Dedifferentiated amniotic fluid mesenchymal stem cell (primary cell): Measurements from ENCODE around the gene CRB2.

Experiments
- DNase-seq: peaks from one replicate; pipeline ENCODE4 v3.0.0-alpha.2; 2016; ENCODE audit errors: extremely low spot score

CRB2 gene

DNA sequence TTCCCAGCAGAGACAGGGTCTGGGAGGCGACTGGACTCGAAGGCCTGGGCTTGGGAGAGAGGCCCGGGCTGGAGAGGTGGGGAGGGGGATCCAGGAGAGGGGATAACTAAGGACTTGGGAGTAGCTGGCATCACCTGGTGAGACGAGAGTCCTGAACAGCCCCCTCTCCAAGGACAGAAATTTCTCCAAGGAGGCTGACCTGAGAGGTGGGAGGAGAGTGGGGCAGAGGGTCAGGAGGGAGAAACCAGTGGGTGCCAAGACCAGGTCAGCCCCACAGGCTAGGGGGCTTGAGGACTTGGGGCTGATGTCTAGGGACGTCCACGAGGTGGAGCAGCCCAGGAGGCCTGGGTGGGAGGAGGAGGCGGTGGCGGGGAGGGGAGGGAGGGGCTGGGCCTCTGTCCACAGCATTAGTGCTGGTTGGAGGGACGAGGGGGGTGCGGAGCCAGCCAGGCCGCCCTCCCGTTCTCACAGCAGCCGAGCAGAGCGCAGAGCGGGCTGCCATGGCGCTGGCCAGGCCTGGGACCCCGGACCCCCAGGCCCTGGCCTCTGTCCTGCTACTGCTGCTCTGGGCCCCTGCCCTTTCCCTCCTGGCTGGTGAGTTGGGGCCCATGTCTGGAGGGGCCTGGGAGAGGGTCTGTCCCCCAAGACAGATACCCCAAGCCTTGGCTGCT lies at the start of gene CRB2:
CRB2 (plus strand) TSS at position 437 of the 671 bp plus-strand sequence; CDS start at position 501, 64 bp downstream.
- DNase-seq: no peak

DNA sequence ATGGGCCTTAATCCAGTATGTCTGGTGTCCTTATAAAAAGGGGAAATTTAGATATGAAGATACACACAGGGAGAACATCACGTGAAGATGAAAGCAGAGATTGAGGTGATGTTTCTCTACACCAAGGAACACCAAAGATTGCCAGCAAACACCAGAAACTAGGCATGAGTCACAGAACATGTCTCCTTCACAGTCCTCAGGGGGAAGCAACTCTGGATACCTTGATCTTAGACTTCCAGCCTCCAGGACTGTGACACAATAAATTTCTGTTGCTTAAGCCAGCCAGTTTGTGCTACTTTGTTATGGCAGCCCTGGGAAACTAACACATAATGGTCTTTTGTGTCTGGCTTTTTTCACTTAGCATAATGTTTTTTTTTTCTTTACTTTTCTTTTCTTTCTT lies 46.4 kb upstream of the CRB2 start:
- DNase-seq: no peak

DNA sequence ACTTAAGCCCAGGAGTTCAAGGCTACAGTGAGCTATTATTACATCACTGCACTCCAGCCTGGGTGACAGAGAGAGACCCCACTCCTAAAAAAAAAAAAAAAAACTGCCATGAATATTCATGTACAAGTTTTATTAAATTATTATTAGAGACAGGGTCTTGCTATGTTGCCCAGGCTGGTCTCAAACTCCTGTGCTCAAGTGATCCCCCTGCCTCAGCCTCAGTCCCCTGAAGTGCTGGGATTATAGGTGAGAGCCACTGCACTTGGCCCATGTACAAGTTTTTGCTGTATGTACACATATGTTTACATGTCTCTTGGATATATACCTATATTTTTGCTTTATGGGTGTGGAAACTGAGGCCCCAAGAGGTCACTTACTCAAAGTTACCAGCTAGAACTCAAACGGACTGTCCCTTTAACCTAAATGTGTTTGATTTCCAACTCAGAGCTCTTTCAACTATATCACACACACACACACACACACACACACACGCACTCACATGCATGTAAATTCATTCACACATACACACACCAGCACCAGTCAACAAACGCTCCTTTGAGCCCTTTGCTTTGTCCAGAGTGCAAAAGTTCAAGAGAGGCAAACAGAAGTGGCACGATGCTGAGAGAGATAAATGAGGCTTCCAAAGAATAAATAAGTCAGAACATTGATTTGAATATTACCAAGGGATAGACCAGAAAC lies 45.3 kb upstream of the CRB2 start:
- no peak for DNase-seq

DNA sequence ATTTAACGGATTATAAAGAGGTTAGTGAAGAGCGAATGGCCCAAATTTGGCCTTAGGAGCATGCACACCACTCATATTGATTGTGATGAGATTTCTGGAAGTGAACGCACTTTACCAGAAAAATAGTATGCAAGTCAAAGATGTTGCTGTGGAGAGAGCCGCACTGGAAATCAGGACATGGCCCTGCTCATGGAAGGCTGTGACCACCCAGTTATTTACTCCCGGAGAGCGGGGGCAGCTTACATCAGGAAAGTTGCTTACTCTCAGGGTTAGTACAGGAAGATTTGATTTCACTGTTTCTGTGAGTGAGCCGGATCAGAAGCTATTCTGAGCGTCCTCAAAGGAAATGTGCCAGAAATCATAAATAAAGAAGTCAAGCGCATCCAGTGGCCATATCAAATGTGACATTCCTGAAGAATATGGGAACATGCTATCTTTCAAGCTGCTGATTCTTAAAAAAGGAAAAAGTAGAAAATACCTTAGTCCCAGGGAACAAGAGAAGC lies 44.7 kb upstream of the CRB2 start:
- DNase-seq: no peak

DNA sequence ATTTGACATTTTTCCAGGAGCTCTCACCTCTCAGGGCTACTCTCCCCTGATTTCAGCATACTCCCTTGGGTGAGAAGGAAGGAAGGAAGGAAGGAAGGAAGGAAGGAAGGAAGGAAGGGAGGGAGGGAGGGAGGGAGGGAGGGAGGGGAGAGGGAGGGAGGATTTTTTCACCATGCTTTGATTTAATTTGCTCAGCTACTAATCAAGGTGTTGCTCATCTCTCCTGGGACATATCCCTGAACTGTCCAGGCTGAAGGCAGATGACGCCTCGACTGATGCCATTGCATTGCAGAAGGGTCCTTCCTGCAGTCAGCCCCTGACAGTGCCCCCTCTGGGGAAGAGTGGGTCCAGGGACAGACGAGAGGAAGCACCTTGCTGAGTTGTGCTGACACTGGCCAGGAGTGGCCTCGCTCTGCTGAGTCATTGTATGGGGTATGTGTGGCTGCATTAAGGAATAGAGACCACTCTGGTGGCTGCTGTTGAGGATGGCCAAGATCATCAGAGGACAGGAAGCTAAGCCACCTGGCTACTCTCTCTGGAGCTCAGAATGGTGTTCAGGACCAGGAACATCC lies 43.6 kb upstream of the CRB2 start:
- DNase-seq: no peak

DNA sequence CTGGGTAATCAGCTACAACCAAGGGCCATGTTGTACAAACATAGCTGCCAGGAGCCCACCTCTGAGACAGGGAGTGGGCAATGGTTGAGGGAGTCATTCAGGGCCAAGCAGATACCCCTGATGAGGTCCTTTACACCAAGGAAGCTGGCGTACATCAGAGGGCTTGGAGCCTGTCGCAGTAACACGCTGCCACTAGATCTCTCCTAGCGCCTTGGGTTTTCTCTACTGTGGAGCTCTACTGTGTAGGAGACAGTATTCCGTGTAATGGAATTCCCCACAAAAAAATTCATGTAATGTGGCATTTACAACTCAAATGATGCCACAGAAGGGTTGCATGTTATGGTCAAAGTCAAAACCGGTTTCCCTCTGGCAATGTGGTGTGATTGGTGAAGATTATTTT lies 41.4 kb upstream of the CRB2 start:
- DNase-seq: no peak

DNA sequence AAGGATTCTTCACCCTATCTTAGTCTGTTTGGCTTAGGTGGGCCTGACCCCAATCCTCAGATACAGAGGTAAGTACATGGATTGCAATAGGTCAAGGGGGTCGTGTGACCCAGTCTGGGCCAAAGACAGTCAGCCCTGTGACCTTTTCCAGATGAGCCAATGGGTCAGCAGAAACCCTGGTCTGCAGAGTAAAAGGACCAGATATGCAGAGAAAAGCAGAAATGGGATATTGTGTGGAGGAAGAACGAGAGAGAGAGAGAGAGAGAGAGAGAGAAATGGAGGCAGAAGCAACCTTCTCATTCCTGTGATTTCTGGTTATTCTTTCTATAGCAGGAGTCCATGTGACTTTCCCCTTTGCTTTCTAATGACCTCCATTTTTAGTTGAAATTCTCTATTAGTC lies 40.4 kb upstream of the CRB2 start:
- no peak for DNase-seq

DNA sequence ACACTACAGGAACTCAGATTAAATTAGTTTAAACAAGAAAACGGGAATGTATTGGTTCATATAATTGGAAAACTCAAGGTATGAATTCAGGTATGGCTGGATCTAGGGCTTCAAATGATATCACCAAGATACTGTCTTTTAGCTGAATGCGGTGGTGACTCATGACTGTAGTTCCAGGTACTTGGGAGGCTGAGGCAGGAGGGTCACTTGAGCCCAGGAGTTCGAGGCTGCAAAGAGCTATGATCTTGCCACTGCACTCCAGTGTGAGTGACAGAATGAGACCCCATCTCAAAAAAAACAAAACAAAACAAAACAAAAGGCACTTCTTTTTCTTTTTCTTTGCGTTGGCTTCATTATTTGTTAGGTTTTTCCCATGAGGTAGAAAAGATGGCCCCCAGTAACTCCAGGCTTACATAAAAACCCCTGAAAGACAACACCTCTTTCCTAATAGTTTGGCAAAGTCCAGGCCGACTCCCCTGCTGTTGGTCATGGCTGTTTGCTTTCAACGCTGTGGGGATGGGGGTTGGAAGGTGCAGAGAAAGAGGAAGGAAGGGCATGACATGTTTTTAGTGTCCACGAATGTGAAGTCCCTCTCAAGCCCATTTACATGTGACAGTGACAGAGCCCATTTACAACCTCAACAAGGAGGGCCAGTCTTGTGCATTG lies 39.8 kb upstream of the CRB2 start:
- DNase-seq: no peak

DNA sequence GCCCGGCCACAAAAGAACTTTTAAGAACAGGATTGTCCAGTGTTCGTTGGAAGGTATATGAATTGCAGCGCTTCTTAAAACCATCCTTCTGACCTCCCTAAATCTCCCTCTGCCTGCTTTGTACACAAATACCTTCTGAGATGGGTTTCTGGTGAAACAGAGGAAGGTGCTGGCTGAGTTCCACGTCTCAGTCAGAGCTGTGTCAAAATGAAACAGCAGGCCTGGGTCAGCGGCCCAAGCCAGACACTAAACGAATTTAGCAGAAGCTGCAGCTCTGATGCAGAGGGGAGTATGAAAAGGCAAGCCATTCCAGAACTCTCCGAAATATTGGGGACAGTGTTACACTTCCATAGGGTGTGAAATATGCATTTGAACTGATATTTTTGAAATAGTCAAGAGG lies 37.8 kb upstream of the CRB2 start:
- DNase-seq: no peak

DNA sequence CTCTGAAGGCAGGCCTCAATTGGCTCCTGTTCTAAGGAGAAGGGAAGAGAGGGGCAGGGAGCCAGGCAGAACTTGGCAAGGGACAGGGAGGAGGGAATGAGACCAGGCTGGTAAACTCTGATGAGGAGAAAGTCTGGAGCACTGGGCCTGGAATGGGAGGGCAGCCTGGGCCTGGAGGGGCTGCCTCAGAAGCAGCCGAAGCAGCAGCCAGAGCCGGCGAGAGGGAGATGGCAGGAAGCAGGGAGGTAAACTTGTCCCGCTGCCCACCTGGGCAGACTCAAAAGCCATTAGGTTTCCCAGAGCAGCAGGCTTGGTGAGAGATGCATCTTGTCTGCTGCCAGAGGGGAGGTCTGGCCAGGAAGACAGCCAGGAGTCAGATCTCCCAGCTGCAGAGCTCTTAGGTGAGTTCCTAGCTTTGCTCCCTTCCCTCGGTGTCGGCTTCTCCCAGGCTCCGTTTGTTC lies 37.0 kb upstream of the CRB2 start:
- DNase-seq: no peak

DNA sequence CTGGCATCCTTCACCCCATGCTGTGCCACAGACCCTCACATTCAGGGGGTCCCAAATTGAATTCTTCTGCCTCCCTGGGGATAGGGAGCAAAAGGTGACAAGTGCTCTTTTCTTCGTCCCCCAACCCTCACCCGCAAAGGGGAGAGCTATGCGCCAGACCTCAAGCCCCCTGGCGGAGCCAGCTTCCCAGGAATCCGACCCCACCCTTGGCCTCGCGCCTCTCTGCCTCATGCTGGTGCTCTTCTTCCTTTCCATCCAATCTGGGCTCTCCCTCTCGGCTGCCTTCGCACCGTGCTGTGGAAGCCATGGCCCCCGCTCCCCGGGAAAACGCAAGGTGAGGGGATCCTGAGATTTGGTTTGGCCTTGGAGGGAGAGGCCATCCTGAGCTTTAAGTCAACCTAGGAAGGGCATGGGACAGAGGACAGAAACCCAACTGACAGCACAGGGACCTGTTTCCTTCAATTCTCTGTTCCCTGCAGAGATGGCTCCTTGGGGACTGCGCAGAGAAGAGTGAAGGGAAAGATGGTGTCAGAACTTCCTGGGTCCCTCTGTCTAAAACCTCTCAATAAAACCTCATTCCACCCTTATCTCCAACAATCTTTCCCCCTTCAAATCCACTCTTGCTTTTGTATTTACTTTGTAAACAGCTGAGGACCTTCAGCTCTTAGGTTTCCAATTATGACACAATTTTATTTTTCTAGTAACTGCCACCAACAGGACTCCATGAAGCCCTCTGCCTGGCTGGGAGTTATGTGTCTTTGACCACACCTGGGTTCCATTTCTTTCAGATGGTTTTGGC lies 36.3 kb upstream of the CRB2 start:
- DNase-seq: no peak

DNA sequence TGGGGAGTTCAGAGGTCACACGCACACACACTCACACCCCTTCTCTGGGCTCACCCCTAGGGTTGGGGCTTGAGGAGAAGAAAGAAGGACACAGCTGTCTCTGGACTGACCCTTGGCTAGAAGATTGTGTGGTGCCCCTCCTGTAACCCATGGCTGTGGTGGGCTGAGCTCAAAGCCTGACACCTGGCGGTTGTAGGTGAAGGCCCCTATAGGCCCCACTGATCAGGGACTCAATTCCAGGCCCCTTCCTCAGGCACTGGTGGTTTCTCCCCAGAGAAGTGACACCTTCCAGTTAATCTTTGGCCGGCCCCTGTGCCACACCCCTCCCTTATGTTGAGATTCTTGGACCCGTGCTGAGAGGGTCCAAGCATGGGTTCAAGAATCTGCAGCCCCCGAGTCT lies 35.2 kb upstream of the CRB2 start:
- no peak for DNase-seq

DNA sequence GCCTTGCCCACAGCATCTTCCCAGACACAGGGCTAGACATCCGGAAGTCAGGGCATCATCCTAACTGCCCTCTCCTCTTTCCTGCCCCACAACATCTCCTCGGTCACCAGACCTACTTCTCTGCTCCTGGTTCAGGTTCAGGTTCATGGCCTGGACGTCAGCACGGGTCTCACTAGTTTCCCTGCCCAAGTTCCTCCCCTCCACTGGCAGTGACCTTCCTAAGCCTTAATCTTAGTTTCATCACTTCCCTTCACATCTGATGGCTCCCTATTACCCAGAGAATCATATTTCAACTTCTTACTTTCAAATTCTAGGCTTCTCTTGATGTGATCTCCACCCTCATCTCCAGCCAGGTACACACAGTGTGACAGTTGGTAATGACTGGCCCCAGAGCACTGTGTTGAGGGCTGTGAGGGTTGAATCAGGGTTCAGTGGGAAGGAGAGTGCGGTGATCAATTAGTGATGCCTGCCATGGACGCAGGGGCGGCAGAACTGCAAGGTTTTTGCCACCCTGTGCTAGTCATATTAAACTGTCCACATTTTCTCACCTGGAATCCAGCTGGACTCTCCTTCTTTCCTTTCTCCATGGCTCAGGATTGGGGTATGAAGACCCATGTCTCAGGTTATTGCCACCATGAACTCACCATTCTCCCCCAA lies 34.3 kb upstream of the CRB2 start:
- no peak for DNase-seq

DNA sequence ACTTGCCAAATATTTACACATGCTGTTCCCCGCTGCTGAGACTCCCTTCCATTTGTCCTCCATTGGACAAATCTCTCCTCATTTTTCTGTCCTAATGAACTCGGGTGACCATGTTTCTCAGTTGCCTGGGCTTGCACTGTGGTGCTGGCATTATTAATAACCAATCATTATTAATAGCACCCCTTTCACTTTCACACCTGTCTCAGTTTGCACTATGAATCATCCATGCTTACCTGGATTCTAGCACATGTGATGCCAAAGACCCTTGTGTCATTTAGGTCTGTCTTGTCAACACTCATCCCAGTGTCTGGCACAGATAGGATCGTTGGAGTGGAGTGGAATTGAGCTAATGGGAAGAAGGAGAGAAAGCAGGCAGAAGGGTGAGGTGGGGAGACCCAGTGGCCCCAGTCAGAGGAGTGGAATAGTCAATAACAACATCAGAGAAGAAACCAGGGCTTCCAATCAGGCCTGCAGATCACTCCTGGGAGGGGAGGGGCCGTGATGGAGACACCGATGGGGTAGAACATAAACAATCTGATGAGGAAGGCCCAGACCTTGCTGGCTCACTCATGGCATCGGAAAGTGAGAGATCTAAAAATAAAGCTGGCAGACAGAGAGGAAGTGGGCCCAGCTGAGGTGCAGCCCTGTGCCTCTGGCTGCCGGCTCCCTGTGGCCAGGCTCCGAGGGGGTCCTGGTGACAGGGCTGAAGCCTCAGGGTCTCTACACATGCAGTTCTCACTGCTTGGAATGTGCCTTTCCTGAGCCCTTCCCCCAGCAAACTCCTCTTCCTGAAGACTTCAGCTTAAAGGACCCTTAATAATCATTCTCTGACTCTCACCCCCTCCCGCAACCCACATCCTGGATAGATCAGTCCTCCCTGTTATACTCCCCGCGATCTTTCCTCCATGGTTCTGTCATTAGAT lies 33.5 kb upstream of the CRB2 start:
- no peak for DNase-seq

DNA sequence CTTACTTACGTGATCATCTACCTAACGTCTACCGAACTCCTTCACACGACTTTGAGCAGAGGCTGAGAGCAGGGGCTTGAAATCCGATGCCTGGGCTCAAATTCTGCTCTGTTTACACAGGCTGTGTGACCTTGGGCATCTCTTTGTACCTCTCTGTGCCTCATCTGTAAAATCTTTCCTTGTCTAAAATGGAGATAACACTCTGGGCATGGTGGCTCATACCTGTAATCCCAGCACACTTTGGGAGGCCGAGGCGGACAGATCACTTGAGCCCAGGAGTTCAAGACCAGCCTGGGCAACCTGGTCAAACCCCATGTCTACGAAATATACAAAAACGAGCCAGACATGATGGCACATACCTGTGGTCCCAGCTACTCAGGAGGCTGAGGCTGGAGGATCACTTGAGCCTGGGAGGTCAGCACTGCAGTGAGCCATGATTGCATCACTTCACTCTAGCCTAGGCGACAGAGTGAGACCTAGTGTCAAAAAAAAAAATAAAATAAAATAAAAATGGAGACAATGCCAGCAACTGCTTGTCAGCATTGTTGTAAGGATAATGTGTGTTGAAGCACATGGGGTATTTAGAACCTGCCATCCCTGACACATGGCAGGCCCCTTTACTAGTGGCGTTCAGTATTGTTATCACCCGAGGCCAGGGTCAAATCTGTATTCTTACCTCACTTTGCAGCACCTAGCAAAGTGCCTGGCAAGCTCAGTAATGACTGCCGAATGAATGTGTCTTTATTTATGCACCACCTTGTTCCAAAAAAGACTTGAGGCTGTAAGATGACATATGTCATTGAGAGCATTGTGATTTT lies 32.6 kb upstream of the CRB2 start:
- no peak for DNase-seq

DNA sequence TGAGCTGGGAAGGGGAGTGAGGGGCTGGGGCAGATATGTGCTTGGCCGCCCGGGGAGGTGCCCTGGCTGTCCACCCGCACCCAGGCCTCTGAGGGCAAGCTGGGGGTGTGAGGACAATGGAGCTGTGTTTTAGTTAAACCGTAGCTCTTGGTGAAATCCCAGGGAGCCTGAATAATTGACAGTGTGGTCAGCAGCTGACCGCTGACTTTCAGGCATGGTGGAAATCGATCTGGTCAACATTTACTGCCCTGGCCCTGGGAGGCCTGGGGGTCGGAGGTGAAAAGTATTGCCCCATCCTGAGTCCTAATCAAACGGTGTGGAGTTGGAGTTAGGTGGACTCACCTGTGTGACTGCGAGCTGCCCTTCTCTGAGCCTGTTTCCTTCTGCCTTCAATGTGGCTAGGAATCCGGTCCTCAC lies 31.2 kb upstream of the CRB2 start:
- DNase-seq: no peak

DNA sequence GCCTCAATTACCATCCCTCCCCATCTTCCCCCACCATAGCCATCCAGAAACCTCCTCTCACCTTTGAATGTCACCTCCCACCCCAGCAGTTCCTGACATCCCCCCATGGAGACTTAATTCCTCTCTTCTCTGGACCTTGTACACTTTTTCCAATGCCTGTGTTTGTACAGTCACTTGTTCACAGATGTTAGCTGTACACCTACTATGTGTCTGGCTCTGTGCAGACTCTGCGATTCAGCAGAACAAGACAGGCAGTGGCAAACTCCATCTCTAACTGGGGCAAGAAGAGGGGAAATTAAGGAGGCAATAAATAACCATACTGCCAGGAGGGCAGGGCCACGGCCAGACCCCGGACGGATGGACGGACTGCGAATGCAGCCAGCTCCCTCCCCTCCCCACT lies 29.8 kb upstream of the CRB2 start:
- DNase-seq: no peak

DNA sequence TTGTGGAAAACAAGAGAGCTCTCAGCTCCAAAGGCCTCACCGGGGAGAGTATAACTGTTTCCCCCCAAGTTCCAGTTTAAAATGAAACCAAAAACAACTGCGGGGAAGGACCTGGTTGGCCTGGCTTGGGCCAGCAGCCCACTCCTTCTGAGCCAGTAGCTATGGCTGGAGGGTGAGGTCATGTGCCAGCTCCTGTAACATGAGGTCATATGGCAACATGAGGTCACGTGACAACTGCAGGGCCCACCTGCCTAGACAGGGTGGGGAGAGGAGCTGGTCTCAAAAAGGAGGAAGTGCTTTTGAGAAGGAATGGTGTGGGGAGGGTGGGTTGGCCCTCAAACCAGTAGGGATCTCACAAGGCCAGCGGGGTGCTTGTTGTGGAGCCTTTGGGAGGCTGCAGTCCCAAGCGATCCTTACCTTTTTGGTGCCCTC lies 29.3 kb upstream of the CRB2 start:
- no peak for DNase-seq

DNA sequence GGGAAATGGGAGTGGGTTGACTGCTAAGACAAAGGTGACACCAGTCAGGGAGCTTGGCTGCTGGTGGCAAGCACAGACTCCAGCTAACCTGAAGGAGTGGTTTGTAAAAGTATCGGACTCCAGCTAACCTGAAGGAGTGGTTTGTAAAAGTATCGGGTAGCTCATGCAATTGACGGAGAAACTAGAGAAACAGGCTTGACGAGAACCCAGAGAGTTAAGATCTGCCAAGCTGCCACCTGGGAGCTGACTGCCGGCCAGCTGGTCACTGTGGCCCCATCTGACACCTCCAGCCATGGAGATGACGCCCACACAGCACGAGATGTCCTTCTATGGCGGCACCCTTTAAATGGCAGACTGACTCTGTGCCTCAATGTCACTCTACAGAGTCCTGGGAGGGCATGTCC lies 28.3 kb upstream of the CRB2 start:
- no peak for DNase-seq
